Measurements from ENCODE around the gene SLC8A3. TPM values are rescaled to one million over a fixed set of nuclear protein-coding genes. Genes with fewer than 3 reads are reported as not detected.

The SLC8A3 gene
- total RNA-seq, 4 donors from 2014 or later, result 0.49 to 1.5 (median 0.92) TPM

DNA sequence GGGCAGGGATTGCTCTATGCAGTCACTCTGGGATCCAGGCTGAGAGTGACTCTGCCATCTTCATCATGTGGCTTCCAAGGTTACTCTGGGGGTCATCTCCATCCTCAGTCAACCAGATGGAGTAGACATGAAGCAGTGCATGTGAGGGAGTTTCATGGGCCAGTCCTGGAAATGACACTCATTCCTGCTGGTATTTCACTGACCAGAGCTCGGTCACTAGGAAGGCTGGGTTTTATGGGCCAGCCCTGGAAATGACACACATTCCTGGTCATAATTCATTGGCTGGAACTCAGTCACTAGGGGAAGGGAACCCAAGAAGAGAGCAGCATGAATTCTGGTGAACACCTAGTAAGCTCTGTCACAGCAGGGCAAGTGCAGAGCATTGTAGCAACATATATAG lies 164.9 kb downstream of the SLC8A3 start:
- 0 to 67% methylated on average over 1 of the region's 1 CpG for WGBS, 2 donors (ENCODE audit: low coverage in 1 of 2)
- TF ChIP-seq, protein P1, sequence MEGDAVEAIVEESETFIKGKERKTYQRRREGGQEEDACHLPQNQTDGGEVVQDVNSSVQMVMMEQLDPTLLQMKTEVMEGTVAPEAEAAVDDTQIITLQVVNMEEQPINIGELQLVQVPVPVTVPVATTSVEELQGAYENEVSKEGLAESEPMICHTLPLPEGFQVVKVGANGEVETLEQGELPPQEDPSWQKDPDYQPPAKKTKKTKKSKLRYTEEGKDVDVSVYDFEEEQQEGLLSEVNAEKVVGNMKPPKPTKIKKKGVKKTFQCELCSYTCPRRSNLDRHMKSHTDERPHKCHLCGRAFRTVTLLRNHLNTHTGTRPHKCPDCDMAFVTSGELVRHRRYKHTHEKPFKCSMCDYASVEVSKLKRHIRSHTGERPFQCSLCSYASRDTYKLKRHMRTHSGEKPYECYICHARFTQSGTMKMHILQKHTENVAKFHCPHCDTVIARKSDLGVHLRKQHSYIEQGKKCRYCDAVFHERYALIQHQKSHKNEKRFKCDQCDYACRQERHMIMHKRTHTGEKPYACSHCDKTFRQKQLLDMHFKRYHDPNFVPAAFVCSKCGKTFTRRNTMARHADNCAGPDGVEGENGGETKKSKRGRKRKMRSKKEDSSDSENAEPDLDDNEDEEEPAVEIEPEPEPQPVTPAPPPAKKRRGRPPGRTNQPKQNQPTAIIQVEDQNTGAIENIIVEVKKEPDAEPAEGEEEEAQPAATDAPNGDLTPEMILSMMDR (IDR thresholded peaks at IDR 0.05), result no peak
- no peak for ATAC-seq

DNA sequence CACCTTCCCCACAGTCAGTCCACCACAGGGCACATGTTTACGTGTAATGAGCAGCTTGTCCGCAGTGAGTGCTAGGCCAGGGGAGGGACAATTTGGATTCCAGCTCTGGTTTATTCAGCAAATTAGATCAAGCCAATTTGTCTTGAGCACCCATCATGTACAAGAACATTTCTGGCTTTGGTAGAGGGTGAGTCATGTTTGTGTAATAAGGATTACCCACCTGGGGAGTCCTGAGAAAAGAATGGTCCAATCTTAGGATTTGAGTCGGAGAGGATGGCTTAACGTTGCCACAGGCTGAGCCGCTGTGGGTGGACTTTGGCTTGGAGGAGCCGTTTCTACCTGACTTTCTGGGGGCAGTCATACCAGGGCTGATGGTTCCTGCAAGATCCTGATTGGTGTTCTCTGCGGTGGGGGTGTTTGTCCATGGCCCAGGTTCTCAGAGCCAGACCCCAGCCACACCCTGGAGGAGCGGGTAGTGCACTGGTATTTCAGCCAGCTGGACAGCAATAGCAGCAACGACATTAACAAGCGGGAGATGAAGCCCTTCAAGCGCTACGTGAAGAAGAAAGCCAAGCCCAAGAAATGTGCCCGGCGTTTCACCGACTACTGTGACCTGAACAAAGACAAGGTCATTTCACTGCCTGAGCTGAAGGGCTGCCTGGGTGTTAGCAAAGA lies 165.8 kb downstream of the SLC8A3 start:
- H3K4me3 ChIP-seq, result no peak overlapping the region
- peaks cover 10% of the 10 kb centered on the region for H3K27me3 ChIP-seq
- peaks cover 0 to 21% (median 7%) of the 10 kb centered on the region in 3 donors for H3K4me1 ChIP-seq
- TF ChIP-seq, protein P1 (IDR thresholded peaks at IDR 0.05), result no peak
- no peak for TF ChIP-seq POLR2AphosphoS5 (IDR thresholded peaks at IDR 0.05)
- TF ChIP-seq POLR2A (IDR thresholded peaks at IDR 0.05), result no peak
- no peaks in the 10 kb centered on the region for H3K9me3 ChIP-seq
- no peaks in the 10 kb centered on the region for H3K36me3 ChIP-seq
- ATAC-seq, result no peak
- no peak overlapping the region for H3K27ac ChIP-seq
- 87% methylated on average over 8 of the region's 15 CpGs; no CpG with 5 or more reads in 1 of the 2 donors for WGBS, 2 donors (ENCODE audit: low coverage in 1 of 2)

More for the DNA sequence above, 164.9 kb downstream of the SLC8A3 start:
- H3K4me3 ChIP-seq, result no peak overlapping the region
- peaks cover 0 to 12% (median under 1%) of the 10 kb centered on the region in 3 donors for H3K4me1 ChIP-seq
- no peaks in the 10 kb centered on the region for H3K36me3 ChIP-seq
- H3K27me3 ChIP-seq, result peaks cover 19% of the 10 kb centered on the region
- H3K9me3 ChIP-seq, result no peaks in the 10 kb centered on the region
- no peak overlapping the region for H3K27ac ChIP-seq

- no peak for ATAC-seq
- Histone ChIP-seq H3K36me3 (no peaks in the 10 kb centered on the region), H3K4me1 (peaks cover 0 to 17% (median 7%) of the 10 kb centered on the region in 3 donors), H3K9me3 (no peaks in the 10 kb centered on the region), H3K27ac (no peak overlapping the region), H3K4me3 (no peak overlapping the region), H3K27me3 (no peaks in the 10 kb centered on the region)
- WGBS, 2 donors (ENCODE audit: low coverage in 1 of 2), result 77 to 86% methylated on average over 4 to 7 of the region's 8 CpGs
- TF ChIP-seq, protein P1 (IDR thresholded peaks at IDR 0.05), result no peak
- TF ChIP-seq POLR2AphosphoS5 (IDR thresholded peaks at IDR 0.05), result no peak
- TF ChIP-seq EP300 (IDR thresholded peaks at IDR 0.05), result no peak
- no peak for TF ChIP-seq POLR2A (IDR thresholded peaks at IDR 0.05)
These were observed 167.1 kb downstream of the SLC8A3 start for GRCh38 chr14:70021548-70022220.

DNA sequence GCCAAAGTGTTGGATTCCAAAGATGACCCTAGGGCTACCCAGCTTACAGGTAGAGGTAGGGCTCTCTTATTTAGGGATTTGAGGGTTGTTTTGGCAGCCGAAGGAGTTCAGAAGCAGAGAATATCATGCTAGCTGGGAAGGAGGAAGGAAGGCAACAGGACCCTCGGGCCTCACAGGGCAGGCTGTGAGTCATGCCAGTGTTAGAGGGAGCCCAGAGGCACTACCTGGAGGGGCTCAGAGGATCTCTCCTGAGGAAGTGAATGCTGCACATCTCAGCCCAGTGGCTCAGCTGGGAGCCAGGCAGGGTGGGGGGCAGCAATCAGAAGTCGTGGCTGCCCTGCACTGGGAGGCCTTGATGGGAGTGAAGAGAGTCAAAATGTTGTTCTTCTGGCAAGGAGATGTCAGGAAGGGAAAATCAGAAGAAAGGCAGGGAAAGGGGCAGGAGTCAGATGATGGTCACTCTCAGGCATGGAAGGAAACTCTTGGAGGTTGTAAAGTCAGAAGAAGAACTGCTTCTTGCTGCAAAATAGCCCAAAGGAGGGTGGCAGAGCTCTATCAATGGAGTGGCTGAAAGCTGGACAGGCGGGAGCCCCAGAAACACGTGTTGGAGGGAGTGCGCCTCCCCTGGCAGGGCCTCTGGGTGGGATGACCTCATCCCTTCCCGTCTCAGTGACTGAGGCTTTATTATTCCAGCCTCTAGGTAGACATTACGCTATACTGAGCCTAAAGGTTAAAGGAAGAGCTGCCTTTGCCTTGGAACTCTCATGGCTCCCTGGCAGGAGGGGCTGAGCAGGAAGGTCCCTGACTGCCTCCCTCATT lies 168.2 kb downstream of the SLC8A3 start:
- Histone ChIP-seq H3K9me3 (no peaks in the 10 kb centered on the region), H3K4me3 (no peak overlapping the region), H3K27ac (no peak overlapping the region), H3K27me3 (no peaks in the 10 kb centered on the region), H3K4me1 (peaks cover 0 to 17% (median 7%) of the 10 kb centered on the region in 3 donors), H3K36me3 (no peaks in the 10 kb centered on the region)
- TF ChIP-seq POLR2AphosphoS5 (IDR thresholded peaks at IDR 0.05) (no peak), POLR2A (IDR thresholded peaks at IDR 0.05) (no peak), EP300 (IDR thresholded peaks at IDR 0.05) (no peak)
- TF ChIP-seq, protein P1 (IDR thresholded peaks at IDR 0.05), result no peak
- no peak for ATAC-seq
- WGBS, 2 donors (ENCODE audit: low coverage in 1 of 2), result 64 to 73% methylated on average over 5 to 6 of the region's 8 CpGs

Measured in gastroesophageal sphincter (tissue), 4 donors.